Neural progenitor cell (in vitro differentiated cells): ENCODE results near the gene FKBP5. TPM values are rescaled to one million over a fixed set of nuclear protein-coding genes. Genes with fewer than 3 reads are reported as not detected.

ENCODE experiments used
- DNase-seq: peaks from one replicate; pipeline ENCODE4 v3.0.0-alpha.2; 2016; ENCODE audit warnings: low spot score
- H2AFZ ChIP-seq: fragments of 200-600 bp; sonication (generic); replicated peaks from 2 replicates; pipeline ENCODE4 v1.6.1; 2016; ENCODE audit warnings: antibody characterized with exemption
- H3F3A ChIP-seq: fragments of 200-600 bp; sonication (generic); 2 replicates; pipeline ENCODE4 v1.6.1; 2016; ENCODE audit warnings: antibody characterized with exemption, low read depth
- H3K27ac ChIP-seq: fragments of 200-600 bp; sonication (generic); 2 replicates; pipeline ENCODE4 v1.5.1; 2016; ENCODE audit warnings: mild to moderate bottlenecking
- H3K27me3 ChIP-seq: fragments of 200-600 bp; sonication (generic); 2 replicates; pipeline ENCODE4 v1.6.1; 2016; ENCODE audit warnings: mild to moderate bottlenecking, moderate library complexity
- H3K36me3 ChIP-seq: fragments of 200-600 bp; sonication (generic); 2 replicates; pipeline ENCODE4 v1.5.1; 2016
- H3K4me1 ChIP-seq: fragments of 200-600 bp; sonication (generic); 2 replicates; pipeline ENCODE4 v1.6.1; 2016; ENCODE audit warnings: mixed run types
- H3K4me2 ChIP-seq: fragments of 200-600 bp; sonication (generic); 2 replicates; pipeline ENCODE4 v1.6.1; 2016
- H3K4me3 ChIP-seq: fragments of 200-600 bp; sonication (generic); 2 replicates; pipeline ENCODE4 v1.5.1; 2016
- H3K79me2 ChIP-seq: fragments of 200-600 bp; sonication (generic); 2 replicates; pipeline ENCODE4 v1.6.1; 2016; ENCODE audit warnings: low read depth
- H3K9ac ChIP-seq: fragments of 200-600 bp; sonication (generic); 2 replicates; pipeline ENCODE4 v1.6.1; 2016
- H3K9me3 ChIP-seq: fragments of 200-600 bp; sonication (generic); 2 replicates; pipeline ENCODE4 v1.5.1; 2016; ENCODE audit warnings: low read depth
- H4K20me1 ChIP-seq: fragments of 200-600 bp; sonication (generic); 2 replicates; pipeline ENCODE4 v1.6.1; 2016; ENCODE audit warnings: low read depth
- H3K27ac Mint-ChIP-seq: 3 replicates; pipeline ENCODE4 v1.8.0; 2021; ENCODE audit warnings: mixed read lengths
- H3K27me3 Mint-ChIP-seq: 2 replicates; pipeline ENCODE4 v1.8.0; 2022; ENCODE audit warnings: low read depth, mild to moderate bottlenecking, inconsistent platforms, moderate library complexity, mixed read lengths; ENCODE audit not compliant: insufficient read depth
- H3K36me3 Mint-ChIP-seq: 3 replicates; pipeline ENCODE4 v1.8.0; 2021; ENCODE audit warnings: mixed read lengths
- H3K4me1 Mint-ChIP-seq: 3 replicates; pipeline ENCODE4 v1.8.0; 2021; ENCODE audit warnings: mixed read lengths
- H3K4me3 Mint-ChIP-seq: 3 replicates; pipeline ENCODE4 v1.8.0; 2021; ENCODE audit warnings: mild to moderate bottlenecking, moderate library complexity, mixed read lengths
- H3K9me3 Mint-ChIP-seq: 3 replicates; pipeline ENCODE4 v1.8.0; 2020; ENCODE audit warnings: mixed read lengths
- EZH2 ChIP-seq: fragments of 200-600 bp; sonication (generic); IDR thresholded peaks from 2 replicates; pipeline ENCODE4 v1.6.1; 2017; ENCODE audit warnings: antibody characterized with exemption, mild to moderate bottlenecking, moderate library complexity
- EZH2phosphoT487 ChIP-seq: fragments of 200-600 bp; sonication (generic); IDR thresholded peaks from 2 replicates; pipeline ENCODE4 v1.6.1; 2017; ENCODE audit warnings: antibody characterized with exemption
- total RNA-seq: library from RNA; depleted of rRNA; stranded (reverse); fragments of >200 nt; gene quantifications from 2 replicates; pipeline ENCODE4 v1.2.3, GENCODE V29; 2015; ENCODE audit warnings: low replicate concordance
- TF ChIP-seq, protein P1 (sequence below): fragments of 200-600 bp; sonication (generic); IDR thresholded peaks from 2 replicates; pipeline ENCODE4 v1.5.1; 2017; ENCODE audit warnings: antibody characterized with exemption, mild to moderate bottlenecking

Gene FKBP5
- total RNA-seq, 1 donor from 2014 or later: 20.9 TPM

DNA sequence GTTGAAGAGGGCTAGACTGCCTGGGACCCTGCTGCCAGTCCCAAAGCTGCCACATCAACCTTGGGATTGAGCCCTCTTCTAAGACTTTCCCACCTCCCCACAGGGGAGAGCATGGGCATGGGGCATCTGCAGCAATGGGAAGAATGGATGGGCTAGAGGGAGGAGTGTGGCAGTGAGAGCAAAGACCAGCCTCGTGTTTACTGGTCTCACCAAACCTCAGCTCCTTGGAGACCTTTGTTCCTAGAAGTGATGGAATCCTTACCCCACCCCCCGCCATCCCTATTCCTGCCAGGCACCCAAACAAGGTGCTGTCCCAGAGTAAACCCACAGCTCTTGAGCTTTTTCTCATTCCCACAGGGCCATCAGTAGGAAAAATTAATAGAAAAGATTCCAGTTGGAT, 28.1 kb upstream of the FKBP5 start:
- no peaks in the 10 kb centered on the region for H3K79me2 ChIP-seq
- H3F3A ChIP-seq: peaks cover 24% of the 10 kb centered on the region
- no peak overlapping the region for H3K4me2 ChIP-seq
- TF ChIP-seq EZH2phosphoT487 (no peak), EZH2 (no peak)
- TF ChIP-seq, protein P1, sequence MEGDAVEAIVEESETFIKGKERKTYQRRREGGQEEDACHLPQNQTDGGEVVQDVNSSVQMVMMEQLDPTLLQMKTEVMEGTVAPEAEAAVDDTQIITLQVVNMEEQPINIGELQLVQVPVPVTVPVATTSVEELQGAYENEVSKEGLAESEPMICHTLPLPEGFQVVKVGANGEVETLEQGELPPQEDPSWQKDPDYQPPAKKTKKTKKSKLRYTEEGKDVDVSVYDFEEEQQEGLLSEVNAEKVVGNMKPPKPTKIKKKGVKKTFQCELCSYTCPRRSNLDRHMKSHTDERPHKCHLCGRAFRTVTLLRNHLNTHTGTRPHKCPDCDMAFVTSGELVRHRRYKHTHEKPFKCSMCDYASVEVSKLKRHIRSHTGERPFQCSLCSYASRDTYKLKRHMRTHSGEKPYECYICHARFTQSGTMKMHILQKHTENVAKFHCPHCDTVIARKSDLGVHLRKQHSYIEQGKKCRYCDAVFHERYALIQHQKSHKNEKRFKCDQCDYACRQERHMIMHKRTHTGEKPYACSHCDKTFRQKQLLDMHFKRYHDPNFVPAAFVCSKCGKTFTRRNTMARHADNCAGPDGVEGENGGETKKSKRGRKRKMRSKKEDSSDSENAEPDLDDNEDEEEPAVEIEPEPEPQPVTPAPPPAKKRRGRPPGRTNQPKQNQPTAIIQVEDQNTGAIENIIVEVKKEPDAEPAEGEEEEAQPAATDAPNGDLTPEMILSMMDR: no peak
- peak overlapping the region; percentile 9 for H2AFZ ChIP-seq
- H3K4me1 ChIP-seq: peaks cover 43% of the 10 kb centered on the region
- no peaks in the 10 kb centered on the region for H3K36me3 ChIP-seq
- Mint-ChIP-seq H3K36me3 (no peaks in the 10 kb centered on the region), H3K27me3 (peaks cover 5% of the 10 kb centered on the region), H3K4me1 (peaks cover 51% of the 10 kb centered on the region), H3K4me3 (no peak overlapping the region), H3K27ac (peak overlapping the region; percentile 4), H3K9me3 (no peaks in the 10 kb centered on the region)
- no peaks in the 10 kb centered on the region for H3K27me3 ChIP-seq
- no peak overlapping the region for H3K27ac ChIP-seq
- H3K9ac ChIP-seq: no peak overlapping the region
- H3K9me3 ChIP-seq: no peaks in the 10 kb centered on the region
- DNase-seq: no peak
- H4K20me1 ChIP-seq: no peaks in the 10 kb centered on the region
- no peak overlapping the region for H3K4me3 ChIP-seq

DNA sequence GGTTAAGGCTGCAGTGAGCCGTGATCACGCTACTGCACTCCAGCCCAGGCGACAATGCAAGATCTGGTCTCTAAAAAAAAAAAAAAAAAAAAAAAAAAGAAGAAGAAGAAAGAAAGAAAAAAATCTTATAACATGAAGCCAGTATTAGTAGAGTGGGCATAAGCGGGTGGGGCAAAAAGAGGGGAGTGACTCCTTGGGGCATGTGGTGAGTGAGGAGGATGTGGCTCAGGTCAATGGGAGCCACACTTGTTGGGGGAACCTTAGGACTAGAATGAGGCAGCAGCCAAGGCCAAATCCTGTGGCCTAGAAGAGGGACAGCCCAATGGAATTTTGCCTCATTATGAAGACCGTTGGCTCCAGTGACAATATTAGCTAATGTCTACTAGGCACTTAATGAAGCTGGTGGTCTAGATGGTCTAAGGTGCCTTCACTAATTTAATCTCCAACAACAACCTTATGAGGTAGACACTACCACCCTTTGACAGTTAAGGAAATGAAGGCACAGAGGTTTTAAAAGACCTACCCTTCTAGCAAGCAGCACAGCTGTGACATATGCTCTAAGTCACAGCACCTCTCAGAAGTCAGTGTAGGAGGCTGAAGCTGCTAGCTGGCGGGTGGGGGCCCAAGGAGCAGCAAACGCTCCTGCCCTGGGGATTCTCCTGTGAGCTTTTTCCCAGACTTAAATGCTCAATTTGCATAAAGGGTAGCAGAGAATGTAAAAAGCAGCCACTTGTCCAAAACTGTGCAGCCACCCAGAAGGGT, 24.5 kb upstream of the FKBP5 start:
- Mint-ChIP-seq H3K4me1 (peaks cover 20% of the 10 kb centered on the region), H3K27me3 (peaks cover 7% of the 10 kb centered on the region), H3K4me3 (no peak overlapping the region), H3K36me3 (no peaks in the 10 kb centered on the region), H3K9me3 (no peaks in the 10 kb centered on the region), H3K27ac (peak overlapping the region; percentile 87)
- Histone ChIP-seq H3K36me3 (no peaks in the 10 kb centered on the region), H3K27ac (no peak overlapping the region), H2AFZ (peak overlapping the region; percentile 13), H3K9me3 (no peaks in the 10 kb centered on the region), H4K20me1 (no peaks in the 10 kb centered on the region), H3K27me3 (no peaks in the 10 kb centered on the region), H3K4me2 (no peak overlapping the region), H3K4me1 (peaks cover 16% of the 10 kb centered on the region), H3K79me2 (no peaks in the 10 kb centered on the region), H3F3A (peaks cover 7% of the 10 kb centered on the region), H3K9ac (no peak overlapping the region), H3K4me3 (no peak overlapping the region)
- TF ChIP-seq EZH2phosphoT487 (no peak), EZH2 (no peak)
- TF ChIP-seq, protein P1: no peak
- DNase-seq: no peak

DNA sequence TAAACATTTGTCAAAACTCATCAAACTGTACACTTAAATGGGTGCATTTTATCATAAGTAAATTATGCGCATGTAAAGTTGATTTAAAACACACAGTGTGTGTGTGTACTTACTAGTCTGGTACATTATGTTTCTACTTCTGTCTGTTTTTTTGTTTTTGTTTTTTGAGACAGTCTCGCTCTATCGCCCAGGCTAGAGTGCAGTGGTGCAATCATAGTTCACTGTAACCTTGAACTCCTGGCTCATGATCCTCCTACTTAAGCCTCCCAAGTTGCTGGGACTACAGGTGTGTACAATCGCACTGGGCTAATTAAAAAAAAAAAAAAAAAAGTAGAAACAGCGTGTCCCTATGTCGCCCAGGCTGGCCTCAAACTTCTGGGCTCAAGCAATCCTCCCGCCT, 23.0 kb upstream of the FKBP5 start:
- Histone ChIP-seq H3K27ac (no peak overlapping the region), H3K36me3 (no peaks in the 10 kb centered on the region), H4K20me1 (no peaks in the 10 kb centered on the region), H3K79me2 (no peaks in the 10 kb centered on the region), H3K4me1 (peaks cover 7% of the 10 kb centered on the region), H3K27me3 (no peaks in the 10 kb centered on the region), H3K4me3 (no peak overlapping the region), H3K9me3 (no peaks in the 10 kb centered on the region), H3F3A (peaks cover 4% of the 10 kb centered on the region), H2AFZ (no peak overlapping the region), H3K9ac (no peak overlapping the region), H3K4me2 (no peak overlapping the region)
- TF ChIP-seq EZH2phosphoT487 (no peak), EZH2 (no peak)
- TF ChIP-seq, protein P1: no peak
- DNase-seq: no peak
- no peak overlapping the region for H3K27ac Mint-ChIP-seq
- no peak overlapping the region for H3K4me3 Mint-ChIP-seq
- H3K9me3 Mint-ChIP-seq: no peaks in the 10 kb centered on the region
- peaks cover 7% of the 10 kb centered on the region for H3K27me3 Mint-ChIP-seq
- peaks cover 7% of the 10 kb centered on the region for H3K4me1 Mint-ChIP-seq
- H3K36me3 Mint-ChIP-seq: no peaks in the 10 kb centered on the region
